Measurements from ENCODE around the gene AADACL4. TPM values are rescaled to one million over a fixed set of nuclear protein-coding genes. Genes with fewer than 3 reads are reported as not detected.
A peak's percentile ranks its signal among the peaks of the same experiment; 100 is the strongest.

The AADACL4 gene
- total and polyA plus RNA-seq, 11 donors: not detected

DNA sequence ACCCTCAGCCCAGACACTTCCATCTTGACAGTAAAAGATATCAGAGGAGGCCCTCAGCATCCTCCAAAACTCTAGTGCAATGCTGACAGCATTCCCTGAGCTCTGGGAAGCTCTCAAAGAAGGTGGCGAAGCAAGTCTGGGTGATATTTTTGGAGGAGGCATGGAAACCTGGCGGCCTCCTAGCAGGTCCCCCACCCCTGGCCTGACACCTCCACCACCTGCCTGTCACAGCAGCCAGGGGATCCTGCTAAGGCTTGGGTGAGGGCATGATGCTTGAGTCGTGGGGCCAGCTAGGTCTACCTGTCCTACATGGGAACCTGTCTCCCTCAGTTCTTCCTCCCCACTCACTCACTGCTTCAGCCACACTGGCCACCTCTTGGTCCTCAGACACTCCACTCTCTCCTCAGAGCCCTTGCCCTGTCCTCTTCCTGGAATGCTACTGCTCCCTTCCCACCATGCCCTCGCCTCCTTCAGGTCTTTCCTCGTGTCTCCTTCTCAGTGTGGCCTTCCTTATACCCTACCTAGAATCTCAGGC lies 34.3 kb upstream of the AADACL4 start:
- 78 to 88% (median 79%) methylated on average over 4 to 5 of the region's 5 CpGs for WGBS, 4 donors
- H3K4me3 ChIP-seq: no peak overlapping the region
- no peaks in the 10 kb centered on the region for H3K27me3 ChIP-seq
- no peak overlapping the region for H3K27ac ChIP-seq
- TF ChIP-seq POLR2A (IDR thresholded peaks at IDR 0.05): no peak
- intact Hi-C loops (cut with DNase I): loop anchor here in 6 of 10 donors (10.0 kb wide), 4 partner anchors 55 to 175 kb away; no protein-coding TSS in a partner anchor
- peaks cover 0 to 36% (median 17%) of the 10 kb centered on the region in 12 donors for H3K4me1 ChIP-seq
- DNase-seq (no peak), ATAC-seq (no peak)
- H3K9me3 ChIP-seq: peaks cover 0 to 11% (median 0%) of the 10 kb centered on the region in 12 donors
- peaks cover 0 to 50% (median 20%) of the 10 kb centered on the region in 9 donors for H3K36me3 ChIP-seq

DNA sequence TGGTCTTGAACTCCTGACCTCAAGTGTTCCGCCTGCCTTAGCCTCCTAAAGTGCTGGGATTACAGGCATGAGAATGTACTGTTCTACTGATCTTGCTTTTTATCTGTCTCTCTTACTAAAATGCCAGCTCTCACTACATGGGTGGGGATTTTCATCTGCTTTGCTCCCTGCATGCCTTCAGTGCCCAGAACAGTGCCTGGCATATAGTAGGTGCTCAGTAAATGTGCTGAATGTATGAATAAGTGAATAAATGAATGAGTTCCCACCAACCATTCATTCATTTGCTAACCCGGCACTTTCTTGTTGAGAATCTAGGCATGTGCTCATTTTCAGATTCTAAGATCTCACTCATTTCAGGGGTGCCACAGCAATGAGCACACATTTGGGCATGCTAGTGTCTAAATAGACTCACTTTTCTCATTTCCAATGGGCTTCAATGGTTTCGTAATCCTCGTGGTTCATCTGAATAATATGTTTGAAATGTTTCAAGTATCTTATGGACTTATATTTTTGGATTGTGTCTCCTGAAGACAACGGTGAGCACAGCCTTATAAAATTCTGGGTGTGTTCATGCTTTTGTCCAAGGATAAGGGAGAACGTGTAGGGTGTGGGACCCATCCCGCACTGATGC lies 33.5 kb upstream of the AADACL4 start:
- ATAC-seq: no peak
- H3K36me3 ChIP-seq: peaks cover 0 to 50% (median 20%) of the 10 kb centered on the region in 9 donors
- peaks cover 0 to 11% (median 0%) of the 10 kb centered on the region in 12 donors for H3K9me3 ChIP-seq
- DNase-seq: no peak
- H3K4me3 ChIP-seq: no peak overlapping the region
- intact Hi-C loops (cut with DNase I): loop anchor here in 6 of 10 donors (10.0 kb wide), 4 partner anchors 56 to 176 kb away; no protein-coding TSS in a partner anchor
- peaks cover 0 to 36% (median 18%) of the 10 kb centered on the region in 12 donors for H3K4me1 ChIP-seq
- no peak overlapping the region for H3K27ac ChIP-seq
- WGBS, 4 donors: 92 to 93% (median 93%) methylated on average over 7 of the region's 7 CpGs
- no peaks in the 10 kb centered on the region for H3K27me3 ChIP-seq
- TF ChIP-seq, protein P1, sequence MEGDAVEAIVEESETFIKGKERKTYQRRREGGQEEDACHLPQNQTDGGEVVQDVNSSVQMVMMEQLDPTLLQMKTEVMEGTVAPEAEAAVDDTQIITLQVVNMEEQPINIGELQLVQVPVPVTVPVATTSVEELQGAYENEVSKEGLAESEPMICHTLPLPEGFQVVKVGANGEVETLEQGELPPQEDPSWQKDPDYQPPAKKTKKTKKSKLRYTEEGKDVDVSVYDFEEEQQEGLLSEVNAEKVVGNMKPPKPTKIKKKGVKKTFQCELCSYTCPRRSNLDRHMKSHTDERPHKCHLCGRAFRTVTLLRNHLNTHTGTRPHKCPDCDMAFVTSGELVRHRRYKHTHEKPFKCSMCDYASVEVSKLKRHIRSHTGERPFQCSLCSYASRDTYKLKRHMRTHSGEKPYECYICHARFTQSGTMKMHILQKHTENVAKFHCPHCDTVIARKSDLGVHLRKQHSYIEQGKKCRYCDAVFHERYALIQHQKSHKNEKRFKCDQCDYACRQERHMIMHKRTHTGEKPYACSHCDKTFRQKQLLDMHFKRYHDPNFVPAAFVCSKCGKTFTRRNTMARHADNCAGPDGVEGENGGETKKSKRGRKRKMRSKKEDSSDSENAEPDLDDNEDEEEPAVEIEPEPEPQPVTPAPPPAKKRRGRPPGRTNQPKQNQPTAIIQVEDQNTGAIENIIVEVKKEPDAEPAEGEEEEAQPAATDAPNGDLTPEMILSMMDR (IDR thresholded peaks at IDR 0.05): no peak
- no peak for TF ChIP-seq POLR2A (IDR thresholded peaks at IDR 0.05)

DNA sequence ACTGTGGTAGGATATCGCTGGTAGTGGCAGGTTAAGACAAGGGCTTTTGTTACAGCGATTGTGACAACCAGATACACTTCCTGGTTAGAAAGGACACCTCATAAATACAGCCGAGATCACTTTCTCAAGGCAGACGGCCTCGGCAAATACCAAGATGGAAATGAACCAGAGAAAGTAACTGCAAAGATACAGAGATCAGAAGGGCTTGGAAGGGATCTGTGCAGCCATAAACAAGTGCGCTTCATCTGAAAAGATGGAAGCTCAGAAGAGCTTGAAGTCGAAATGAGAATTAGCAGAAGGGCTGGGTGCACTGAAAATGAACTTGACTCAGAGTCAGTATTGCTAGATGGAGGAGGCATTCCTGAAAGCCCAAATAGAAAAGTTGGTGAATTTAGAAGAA lies 32.9 kb upstream of the AADACL4 start:
- DNase-seq (no peak), ATAC-seq (no peak)
- Histone ChIP-seq H3K36me3 (peaks cover 0 to 50% (median 20%) of the 10 kb centered on the region in 9 donors), H3K4me3 (no peak overlapping the region), H3K9me3 (peaks cover 0 to 11% (median 0%) of the 10 kb centered on the region in 12 donors), H3K4me1 (peaks cover 0 to 38% (median 21%) of the 10 kb centered on the region in 12 donors), H3K27me3 (no peaks in the 10 kb centered on the region), H3K27ac (no peak overlapping the region)
- 90 to 92% (median 91%) methylated on average over 7 of the region's 7 CpGs for WGBS, 4 donors
- intact Hi-C loops (cut with DNase I): loop anchor here in 6 of 10 donors (10.0 kb wide), 4 partner anchors 56 to 176 kb away; no protein-coding TSS in a partner anchor
- TF ChIP-seq, protein P1 (IDR thresholded peaks at IDR 0.05): no peak
- TF ChIP-seq POLR2A (IDR thresholded peaks at IDR 0.05): no peak

DNA sequence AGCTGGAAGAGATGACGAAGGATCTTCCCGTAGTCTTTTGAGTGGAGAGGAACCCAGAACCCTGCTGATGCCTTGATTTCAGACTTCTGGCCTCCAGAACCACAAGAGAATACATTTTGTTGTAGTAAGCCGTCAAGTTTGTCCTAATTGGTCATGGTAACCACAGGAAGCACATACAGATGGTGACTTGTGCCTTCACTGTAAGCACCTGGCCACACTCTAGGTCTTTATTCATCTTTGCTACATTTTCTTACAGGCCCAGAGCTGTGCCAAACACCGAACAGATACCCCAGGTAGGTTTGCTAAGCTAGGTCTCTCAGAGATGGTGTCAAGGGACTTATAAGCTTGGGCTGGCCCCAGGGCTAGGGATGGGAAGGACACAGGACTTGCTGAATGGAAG lies 30.7 kb upstream of the AADACL4 start:
- Histone ChIP-seq H3K27ac (peak overlapping the region in 1 of 12 donors; percentile 17), H3K4me1 (peaks cover 0 to 38% (median 22%) of the 10 kb centered on the region in 12 donors), H3K27me3 (no peaks in the 10 kb centered on the region), H3K36me3 (peaks cover 0 to 35% (median 14%) of the 10 kb centered on the region in 9 donors), H3K9me3 (no peaks in the 10 kb centered on the region), H3K4me3 (no peak overlapping the region)
- TF ChIP-seq, protein P1 (IDR thresholded peaks at IDR 0.05): no peak
- WGBS, 4 donors: 86 to 94% (median 89%) methylated on average over 4 of the region's 4 CpGs
- DNase-seq: peak in 1 of 5 donors; percentile 7
- no peak for ATAC-seq
- intact Hi-C loops (cut with DNase I): loop anchor here in 6 of 10 donors (10.0 kb wide), 4 partner anchors 58 to 178 kb away; no protein-coding TSS in a partner anchor

All from heart left ventricle (tissue), 16 donors.